Erythroblast (primary cell): ENCODE data around the gene CCL4L2.

Source experiments
- GATA1 ChIP-seq: IDR thresholded peaks from 2 replicates; pipeline ENCODE4 v1.6.1; 2011; ENCODE audit warnings: low read depth, mild to moderate bottlenecking, control low read depth, low read length, moderate library complexity
- POLR2A ChIP-seq: IDR thresholded peaks from 2 replicates; pipeline ENCODE4 v1.6.1; 2011; ENCODE audit warnings: mild to moderate bottlenecking, low read length

GRCh38 chr17:36197387-36197703 is 13.5 kb upstream of the CCL4L2 start:
- TF ChIP-seq POLR2A (no peak), GATA1 (no peak)
